HepG2 (cell line): Measurements from ENCODE around the gene NKX3-2. TPM values are rescaled to one million over a fixed set of nuclear protein-coding genes. Genes with fewer than 3 reads are reported as not detected.

Experiments used
- ATF3 ChIP-seq: sonication (generic); formaldehyde crosslinking; IDR thresholded peaks from 2 replicates; pipeline ENCODE4 v1.4.0; 2020; ENCODE audit warnings: missing genetic modification reagents
- KMT2A ChIP-seq: sonication (generic); formaldehyde crosslinking; IDR thresholded peaks from 2 replicates; pipeline ENCODE4 v1.4.0; 2020; ENCODE audit warnings: missing genetic modification reagents
- MXD3 ChIP-seq: IDR thresholded peaks from 2 replicates; pipeline ENCODE4 v1.6.1; 2016; ENCODE audit warnings: mild to moderate bottlenecking, missing biosample characterization, missing genetic modification reagents
- NFKB2 ChIP-seq: sonication (generic); formaldehyde crosslinking; IDR thresholded peaks from 2 replicates; pipeline ENCODE4 v1.4.0; 2020; ENCODE audit warnings: missing genetic modification reagents, borderline replicate concordance
- RBFOX2 ChIP-seq: fragments of 200-400 bp; formaldehyde crosslinking; IDR thresholded peaks from 2 replicates; pipeline ENCODE4 v1.6.1; 2017; ENCODE audit warnings: low read depth, mild to moderate bottlenecking, low read length
- ZBTB37 ChIP-seq: sonication (generic); formaldehyde crosslinking; IDR thresholded peaks from 2 replicates; pipeline ENCODE4 v1.4.0; 2020; ENCODE audit warnings: mild to moderate bottlenecking, missing genetic modification reagents
- ZNF235 ChIP-seq: sonication (generic); formaldehyde crosslinking; IDR thresholded peaks from 2 replicates; pipeline ENCODE4 v1.8.1; 2023; ENCODE audit warnings: mild to moderate bottlenecking, missing genetic modification reagents, borderline replicate concordance
- ZNF317 ChIP-seq: sonication (generic); formaldehyde crosslinking; IDR thresholded peaks from 2 replicates; pipeline ENCODE4 v1.5.0; 2020; ENCODE audit warnings: mild to moderate bottlenecking, missing genetic modification reagents
- ZNF362 ChIP-seq: sonication (generic); formaldehyde crosslinking; IDR thresholded peaks from 2 replicates; pipeline ENCODE4 v1.4.0; 2020; ENCODE audit warnings: missing genetic modification reagents, mild to moderate bottlenecking, borderline replicate concordance
- ZNF44 ChIP-seq: sonication (generic); formaldehyde crosslinking; IDR thresholded peaks from 2 replicates; pipeline ENCODE4 v1.5.1; 2020; ENCODE audit warnings: mild to moderate bottlenecking, missing genetic modification reagents
- polyA plus RNA-seq, 8 experiments: library from polyadenylated mRNA; depleted of rRNA in 3 of 8; stranded (reverse) in 7 of 8; unstranded in 1 of 8; fragments of >200 nt; fragmentation: Illumina TruSeq in 4 of 8; extraction: Trizol in 4 of 8; gene quantifications; 2 replicates each; pipeline versions ENCODE4 v1.2.1 to v1.2.3, GENCODE V29; 2011 to 2016; ENCODE audit warnings: low read depth in 4 of 8, missing spikeins in 1 of 8, mixed read lengths in 1 of 8; ENCODE audit not compliant: insufficient read depth in 1 of 8
- total RNA-seq, 5 experiments: library from RNA; depleted of rRNA; stranded (reverse); fragments of >200 nt; fragmentation: Illumina TruSeq; extraction: Trizol; gene quantifications; 2 replicates each; pipeline ENCODE4 v1.2.3, GENCODE V29; 2016; ENCODE audit warnings: low read depth in 1 of 5
- TF ChIP-seq, protein P1 (sequence below): sonication (generic); formaldehyde crosslinking; IDR thresholded peaks from 2 replicates; pipeline ENCODE4 v1.4.0; 2020; ENCODE audit warnings: missing genetic modification reagents, borderline replicate concordance

Gene NKX3-2
- total and polyA plus RNA-seq, 2 of the 13 experiments (the other 11 are each of a cell fraction or from before 2014, with no cell fraction given) = 0.07 to 0.13 TPM

DNA sequence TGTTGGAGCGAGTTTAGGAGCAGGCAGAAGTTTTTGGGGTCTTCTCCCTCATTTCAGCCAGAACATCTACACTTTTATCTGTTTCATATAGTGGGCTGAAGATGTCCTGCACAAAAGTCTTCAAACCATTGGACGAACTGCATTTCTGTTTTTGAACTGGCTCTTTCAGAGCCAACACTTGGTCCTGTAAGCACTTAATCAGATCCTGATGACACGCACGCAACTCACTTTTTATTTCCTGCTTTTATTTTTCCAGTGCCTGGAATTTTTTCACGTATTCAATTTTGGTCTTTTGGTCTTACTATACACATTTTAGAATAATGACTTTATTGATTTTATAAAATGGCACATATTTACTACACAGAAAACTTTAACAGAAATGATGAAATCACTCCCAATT is 40.2 kb upstream of the NKX3-2 start (continued):
- TF ChIP-seq RBFOX2 (no peak), ZNF317 (no peak), ATF3 (CRISPR knock-in tag) (no peak), ZNF362 (CRISPR knock-in tag) (no peak), MXD3 (CRISPR knock-in tag) (no peak), ZNF44 (CRISPR knock-in tag) (no peak), ZBTB37 (CRISPR knock-in tag) (no peak), NFKB2 (CRISPR knock-in tag) (no peak), KMT2A (CRISPR knock-in tag) (no peak), ZNF235 (no peak)
- TF ChIP-seq, protein P1, sequence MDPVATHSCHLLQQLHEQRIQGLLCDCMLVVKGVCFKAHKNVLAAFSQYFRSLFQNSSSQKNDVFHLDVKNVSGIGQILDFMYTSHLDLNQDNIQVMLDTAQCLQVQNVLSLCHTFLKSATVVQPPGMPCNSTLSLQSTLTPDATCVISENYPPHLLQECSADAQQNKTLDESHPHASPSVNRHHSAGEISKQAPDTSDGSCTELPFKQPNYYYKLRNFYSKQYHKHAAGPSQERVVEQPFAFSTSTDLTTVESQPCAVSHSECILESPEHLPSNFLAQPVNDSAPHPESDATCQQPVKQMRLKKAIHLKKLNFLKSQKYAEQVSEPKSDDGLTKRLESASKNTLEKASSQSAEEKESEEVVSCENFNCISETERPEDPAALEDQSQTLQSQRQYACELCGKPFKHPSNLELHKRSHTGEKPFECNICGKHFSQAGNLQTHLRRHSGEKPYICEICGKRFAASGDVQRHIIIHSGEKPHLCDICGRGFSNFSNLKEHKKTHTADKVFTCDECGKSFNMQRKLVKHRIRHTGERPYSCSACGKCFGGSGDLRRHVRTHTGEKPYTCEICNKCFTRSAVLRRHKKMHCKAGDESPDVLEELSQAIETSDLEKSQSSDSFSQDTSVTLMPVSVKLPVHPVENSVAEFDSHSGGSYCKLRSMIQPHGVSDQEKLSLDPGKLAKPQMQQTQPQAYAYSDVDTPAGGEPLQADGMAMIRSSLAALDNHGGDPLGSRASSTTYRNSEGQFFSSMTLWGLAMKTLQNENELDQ (CRISPR knock-in tag) = no peak
